Uterine smooth muscle cell (primary cell): ENCODE data around the gene RNF208. TPM values are rescaled to one million over a fixed set of nuclear protein-coding genes. Genes with fewer than 3 reads are reported as not detected.

Experiments
- total RNA-seq: library from RNA; depleted of rRNA; stranded (reverse); fragments of >200 nt; gene quantifications from 2 replicates; pipeline ENCODE4 v1.2.3, GENCODE V29; 2014

RNF208 gene, protein sequence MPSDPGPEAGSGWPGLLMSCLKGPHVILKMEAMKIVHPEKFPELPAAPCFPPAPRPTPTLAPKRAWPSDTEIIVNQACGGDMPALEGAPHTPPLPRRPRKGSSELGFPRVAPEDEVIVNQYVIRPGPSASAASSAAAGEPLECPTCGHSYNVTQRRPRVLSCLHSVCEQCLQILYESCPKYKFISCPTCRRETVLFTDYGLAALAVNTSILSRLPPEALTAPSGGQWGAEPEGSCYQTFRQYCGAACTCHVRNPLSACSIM
- 0.11 and 0.25 TPM in 2 replicates for total RNA-seq

DNA sequence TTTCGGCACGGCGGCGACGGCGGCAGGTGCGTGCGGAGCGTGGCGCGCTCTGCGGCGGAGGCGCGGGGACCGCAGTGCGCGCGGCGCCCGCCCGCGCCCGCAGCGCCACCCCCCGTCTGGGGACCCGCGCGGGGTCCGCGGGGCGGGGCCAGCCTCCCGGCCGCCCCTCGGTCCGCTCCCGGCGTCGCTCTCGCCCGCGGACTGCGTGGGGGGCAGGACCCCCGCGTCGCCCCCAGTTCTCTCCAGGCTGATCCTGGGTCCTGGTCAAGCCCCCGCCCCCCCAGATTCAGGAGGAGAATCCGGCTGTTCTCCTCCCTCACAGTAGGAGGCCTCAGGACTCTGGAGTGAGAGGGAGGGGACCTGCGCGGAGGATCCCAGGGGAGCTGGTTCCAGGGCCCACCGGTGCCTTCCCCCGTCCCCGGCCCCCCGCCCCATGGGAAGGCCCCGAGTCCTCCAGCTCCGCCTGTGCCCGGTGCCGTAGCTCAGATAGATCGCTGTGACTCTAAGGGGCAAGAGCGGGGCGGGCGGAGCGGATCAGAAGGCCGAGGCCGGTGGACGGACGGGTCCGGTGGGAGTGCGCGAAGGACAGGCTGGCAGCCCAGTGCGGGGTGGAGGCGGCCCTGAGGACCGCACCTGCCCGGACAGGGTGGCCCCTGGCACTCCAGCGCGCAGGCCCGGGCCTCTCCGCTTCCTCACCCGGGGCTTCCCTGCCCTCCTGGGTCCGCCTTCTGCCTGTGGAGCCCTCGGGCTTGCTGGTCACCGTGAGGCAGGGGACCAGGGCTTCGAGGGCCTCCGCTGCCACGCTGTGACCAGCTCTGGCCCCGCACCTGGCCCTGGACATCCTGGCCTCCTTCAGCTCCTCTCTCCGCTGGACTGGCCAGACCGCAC, at the start of gene RNF208:
RNF208 (minus strand) TSS at position 51 of the 888 bp plus-strand sequence. CDS start 1,028 bp downstream, outside the sequence.

DNA sequence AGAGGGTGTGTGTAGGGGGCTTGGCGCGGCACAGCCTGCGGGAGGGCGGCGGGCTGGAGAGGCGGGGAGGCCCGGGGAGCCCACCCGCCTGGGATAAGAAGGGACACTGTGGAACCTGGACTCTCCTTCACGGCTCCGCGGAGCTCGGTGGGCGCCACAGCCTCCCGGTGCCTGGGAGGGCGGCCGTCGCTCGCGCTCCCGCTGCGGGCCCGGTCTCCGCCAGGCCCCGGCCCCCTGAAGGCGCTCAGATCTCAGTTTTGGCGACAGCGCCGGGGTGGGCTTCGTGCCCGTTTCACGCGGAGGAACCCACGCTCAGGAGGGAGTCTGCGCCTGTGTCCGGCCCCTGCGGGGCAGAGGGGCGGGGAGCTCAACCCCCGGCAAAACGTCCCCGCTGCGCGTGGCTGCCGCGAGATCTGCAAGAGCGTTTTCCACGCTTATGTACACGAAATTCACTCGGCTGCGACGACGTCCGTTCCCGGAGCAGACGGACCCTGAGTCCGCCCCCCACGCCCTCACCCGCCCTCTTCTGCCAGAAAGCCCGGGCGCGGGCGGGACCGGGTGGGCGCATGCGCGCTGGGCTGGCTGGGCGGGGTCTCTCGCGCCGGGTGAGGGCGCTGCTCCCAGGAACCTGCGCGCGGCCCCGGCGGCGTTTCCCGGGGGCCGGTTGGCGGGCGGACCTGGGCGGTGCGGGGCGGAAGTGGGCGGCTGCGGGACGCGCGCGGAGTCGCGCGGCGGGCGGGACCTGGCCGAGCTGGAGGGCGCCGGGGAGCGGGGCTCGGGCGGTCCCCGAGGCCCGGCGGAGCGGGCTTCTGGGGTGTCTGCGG, 32.8 kb upstream of the RNF208 start, which contains the start of gene NELFB:
NELFB (plus strand) TSS at position 704 of the 824 bp plus-strand sequence.

DNA sequence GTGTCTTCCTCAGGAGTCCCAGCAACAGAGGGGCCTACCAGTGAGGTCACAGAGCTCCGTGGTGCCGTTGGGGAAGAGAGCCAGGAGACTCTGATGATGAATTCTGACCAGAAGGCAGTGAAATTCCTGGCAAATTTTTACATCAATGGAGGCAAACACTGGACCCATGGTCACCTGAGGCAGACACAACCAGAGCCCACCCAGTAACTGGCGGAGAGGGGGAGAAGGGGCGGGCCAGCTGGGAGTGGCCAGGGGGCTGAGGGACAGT, 29.1 kb upstream of the RNF208 start, which contains the start of gene STPG3:
STPG3 (plus strand) TSS at position 93 of the 268 bp plus-strand sequence; CDS start at position 94, 1 bp downstream.

DNA sequence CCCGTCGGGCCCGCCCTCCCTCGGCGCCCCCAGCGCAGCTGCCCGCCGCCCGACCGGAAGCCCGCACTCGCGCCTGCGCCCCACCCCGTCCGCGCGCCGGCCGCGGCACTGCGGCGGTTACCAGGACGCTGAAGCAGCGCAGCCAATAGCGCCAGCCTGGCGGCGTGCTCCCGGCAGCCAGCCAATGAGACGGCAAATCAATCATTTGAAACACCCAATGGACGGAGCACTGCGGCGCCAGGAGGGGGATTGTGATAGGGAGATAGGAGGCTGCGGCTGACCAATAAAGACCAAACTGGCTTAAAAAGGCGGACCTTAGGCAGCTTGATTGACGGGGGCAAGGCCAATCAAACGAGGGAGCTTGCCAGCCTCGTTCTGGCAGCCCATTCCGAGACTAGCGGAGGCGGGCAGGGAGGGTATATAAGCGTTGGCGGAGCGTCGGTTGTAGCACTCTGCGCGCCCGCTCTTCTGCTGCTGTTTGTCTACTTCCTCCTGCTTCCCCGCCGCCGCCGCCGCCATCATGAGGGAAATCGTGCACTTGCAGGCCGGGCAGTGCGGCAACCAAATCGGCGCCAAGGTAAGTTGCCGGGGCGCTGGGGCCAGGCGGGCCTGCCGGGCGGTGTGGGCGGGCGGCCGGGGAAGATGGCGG, 18.9 kb upstream of the RNF208 start, which contains the start of gene TUBB4B:
TUBB4B (plus strand) TSS at position 447 of the 649 bp plus-strand sequence; CDS start at position 521, 74 bp downstream.

DNA sequence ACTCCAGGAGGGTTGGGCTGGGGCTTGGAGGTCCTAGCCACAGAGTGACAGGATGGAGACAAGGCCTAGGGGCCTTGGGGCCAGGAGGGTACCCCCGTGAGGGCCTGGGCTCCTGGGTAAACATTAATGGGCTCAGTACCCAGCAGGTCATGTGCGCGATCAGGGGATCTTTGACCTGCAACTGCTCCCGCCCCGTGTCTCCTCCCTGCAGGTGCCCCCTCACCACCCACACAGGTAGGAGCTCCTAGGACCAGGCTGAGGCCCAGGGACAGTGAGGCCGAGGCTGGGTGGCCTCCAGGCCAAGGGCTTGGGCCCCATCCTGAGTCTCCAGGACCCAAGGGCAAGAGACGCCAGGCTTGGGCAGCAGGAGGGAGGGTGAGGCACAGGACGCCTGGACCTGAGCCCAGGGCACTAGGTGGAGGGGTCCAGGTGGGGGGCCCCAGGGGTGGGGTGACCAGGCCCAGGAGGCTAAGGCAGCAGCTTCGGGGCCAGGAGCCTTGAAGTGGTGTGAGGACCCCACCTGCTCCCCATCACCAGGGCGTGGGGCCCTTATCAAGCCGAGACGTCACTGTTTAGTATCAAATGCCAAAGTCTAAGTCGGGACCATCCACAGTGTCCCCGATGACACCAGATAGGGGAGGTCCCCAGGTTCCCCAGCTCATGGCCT, 8.8 kb upstream of the RNF208 start, which contains the start of gene SLC34A3:
SLC34A3 (plus strand) TSS at position 197 of the 667 bp plus-strand sequence. CDS start 802 bp downstream, outside the sequence.

DNA sequence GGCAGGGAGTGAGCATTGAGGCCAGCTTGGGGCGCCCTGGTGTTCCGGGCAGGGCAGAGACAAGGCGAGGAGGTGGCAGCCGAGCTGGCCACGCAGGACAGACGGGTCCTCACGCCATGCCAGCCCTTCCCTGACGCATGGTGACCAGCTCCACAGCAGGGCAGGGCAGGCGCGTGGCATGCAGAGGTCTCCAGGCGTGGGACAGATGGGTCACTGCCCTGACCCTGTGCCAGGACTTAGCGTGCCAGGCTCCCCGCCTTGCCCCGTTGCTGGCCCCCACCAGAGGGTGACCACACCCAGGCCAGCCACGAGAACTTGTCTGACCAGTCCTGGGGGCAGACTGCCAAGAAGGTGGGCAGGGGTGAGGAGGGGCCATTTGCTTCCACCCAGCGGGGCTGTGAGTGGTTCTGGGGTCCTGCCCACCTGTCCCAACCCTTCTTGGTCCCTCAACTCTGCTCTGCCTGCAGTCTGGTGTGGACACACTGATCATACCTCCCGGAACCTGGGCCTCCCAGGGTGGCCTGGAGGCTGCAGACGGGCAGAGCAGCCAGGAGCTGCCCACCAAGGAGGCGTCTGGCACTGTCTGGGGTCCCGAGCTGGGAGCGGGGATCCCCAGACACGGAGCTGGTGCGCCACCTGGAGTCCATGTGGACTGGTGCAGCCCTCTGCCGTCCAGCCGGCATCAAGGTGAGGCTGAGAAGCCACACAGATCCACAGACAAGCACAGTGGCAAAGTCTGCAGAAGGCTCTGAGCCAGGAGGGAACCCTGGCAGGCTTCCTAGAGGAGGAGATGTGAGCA, 5.2 kb upstream of the RNF208 start, which contains the start of gene RNF224:
RNF224 (plus strand) TSS at position 449 of the 799 bp plus-strand sequence. CDS start 834 bp downstream, outside the sequence.

DNA sequence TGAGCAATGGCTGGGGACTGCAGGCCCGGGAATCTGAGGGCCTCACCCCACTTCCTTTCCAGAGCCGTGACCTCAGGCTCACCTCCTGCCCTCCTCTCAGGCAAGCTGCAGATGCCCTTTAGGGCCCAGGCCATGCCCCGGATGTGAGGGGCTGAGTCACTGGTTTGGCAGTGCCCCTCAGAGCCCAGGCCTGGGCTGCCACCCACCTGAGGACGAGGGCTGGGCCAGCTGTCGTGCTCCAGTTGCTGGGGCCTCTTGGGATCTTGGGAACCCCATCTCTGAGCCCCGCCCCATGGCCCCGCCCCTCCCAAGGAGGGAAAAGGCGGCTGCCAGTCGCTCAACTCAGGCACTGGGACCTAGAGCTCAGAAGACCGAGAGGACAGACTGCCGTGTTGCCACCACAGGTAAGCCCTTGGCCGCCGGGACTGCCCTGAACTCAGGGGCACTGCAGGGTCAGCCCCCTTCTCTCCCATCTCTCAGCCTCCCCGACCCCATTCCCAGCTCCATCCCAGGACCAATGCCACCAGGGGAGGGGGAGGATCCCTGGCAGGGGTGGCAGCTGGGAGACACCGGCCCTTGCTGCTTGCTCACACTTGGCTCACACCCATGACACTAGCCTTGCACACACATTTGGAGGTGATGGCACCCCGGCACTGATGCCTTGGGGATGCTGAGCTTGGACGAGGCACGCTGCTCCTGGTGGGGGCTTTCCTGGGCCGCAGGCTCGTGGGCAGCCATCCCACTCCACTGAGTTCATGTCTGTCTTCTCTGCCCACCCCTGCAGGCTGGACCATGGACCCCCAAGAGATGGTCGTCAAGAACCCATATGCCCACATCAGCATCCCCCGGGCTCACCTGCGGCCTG, 3.0 kb upstream of the RNF208 start, which contains the start of gene CYSRT1:
CYSRT1 (plus strand) TSS at position 345 of the 865 bp plus-strand sequence; CDS start at position 793, 448 bp downstream.

DNA sequence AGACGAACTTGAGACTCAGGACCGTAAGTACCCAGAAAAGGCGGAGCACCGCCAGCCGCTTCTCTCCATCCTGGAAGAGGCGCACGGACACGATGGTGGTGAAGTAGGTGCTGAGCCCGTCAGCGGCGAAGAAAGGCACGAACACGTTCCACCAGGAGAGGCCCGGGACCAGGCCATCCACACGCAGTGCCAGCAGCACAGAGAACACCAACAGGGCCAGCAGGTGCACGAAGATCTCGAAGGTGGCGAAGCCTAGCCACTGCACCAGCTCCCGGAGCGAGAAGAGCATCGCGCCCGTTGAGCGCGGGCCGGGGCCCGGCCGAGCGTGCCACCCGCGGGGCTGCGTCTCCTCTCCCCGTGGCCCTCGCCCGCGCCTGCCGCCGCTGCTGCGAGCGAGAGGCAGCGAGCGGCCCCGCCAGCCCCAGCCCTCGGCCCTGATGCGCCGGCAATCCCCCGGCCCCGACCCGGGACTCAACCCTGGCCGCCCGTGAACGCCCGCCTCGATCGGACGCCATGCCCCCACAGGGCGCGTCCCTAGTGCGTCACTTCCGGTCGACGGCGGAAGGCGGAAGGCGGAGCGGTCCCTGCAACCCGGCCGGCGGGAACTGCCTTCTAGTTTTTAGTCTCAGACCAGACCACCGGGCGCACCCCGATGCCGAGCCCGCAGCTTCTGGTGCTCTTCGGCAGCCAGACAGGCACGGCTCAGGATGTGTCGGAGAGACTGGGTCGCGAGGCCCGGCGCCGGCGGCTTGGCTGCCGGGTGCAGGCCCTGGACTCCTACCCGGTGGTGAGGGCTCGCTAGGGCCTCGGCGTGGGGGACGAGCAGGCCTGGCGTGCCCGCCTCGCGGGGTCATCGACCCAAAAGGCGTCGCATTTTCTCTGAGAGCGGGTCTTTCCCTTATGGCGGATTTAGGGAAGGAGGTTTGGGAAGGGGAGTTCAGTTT, 16.6 kb downstream of the RNF208 start, which contains the start of the genes NDOR1 and TMEM203:
NDOR1 (plus strand) TSS at position 575 of the 944 bp plus-strand sequence; CDS start at position 653, 78 bp downstream.
TMEM203 (minus strand) TSS at position 523 of the 944 bp plus-strand sequence; CDS start at position 289, 234 bp downstream.

DNA sequence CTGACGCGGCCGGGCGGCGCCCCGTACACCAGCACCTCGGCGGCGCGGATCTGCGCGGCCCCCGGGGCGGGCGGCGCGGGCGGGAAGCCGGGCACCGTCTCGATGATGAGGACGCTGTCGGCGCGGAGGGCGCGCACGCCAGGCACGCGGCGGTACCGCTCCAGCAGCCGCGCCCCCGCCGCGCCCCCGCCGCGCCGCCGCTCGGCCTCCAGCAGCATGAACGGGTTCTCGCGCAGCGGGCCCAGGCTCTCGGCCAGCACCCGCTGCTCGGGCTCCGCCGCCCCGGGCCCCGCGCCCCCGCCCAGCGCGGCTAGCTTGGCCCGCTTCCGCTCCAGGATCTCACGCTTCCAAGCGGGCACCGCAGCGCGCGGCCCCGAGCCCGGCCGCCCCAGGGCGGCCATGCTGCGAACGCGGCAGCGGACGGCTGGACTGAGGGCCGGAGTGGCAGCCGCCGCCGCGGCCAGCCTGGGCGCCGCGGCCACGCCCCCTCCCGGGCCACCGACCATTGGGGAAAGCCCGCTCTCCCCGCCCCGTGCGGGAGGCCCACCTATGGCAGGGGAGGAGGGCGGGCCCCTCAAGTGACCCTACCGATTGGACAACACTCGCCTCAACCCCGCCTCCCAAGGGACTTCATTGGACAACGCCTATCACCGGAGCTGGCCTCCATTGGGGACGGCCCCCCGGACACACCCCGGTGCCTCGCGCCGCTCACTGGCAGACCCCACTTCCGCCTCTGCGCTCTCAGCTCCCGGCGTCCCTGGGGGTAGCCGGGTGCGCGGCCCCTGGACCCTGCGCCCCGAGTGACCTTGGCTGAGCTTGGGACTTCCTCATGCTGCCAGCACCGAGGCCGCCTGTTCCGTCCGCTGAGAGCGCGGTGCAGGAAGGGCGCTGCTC, 21.5 kb downstream of the RNF208 start, which contains the start of gene TPRN:
TPRN (minus strand) TSS at position 431 of the 894 bp plus-strand sequence; CDS start at position 401, 30 bp downstream.

DNA sequence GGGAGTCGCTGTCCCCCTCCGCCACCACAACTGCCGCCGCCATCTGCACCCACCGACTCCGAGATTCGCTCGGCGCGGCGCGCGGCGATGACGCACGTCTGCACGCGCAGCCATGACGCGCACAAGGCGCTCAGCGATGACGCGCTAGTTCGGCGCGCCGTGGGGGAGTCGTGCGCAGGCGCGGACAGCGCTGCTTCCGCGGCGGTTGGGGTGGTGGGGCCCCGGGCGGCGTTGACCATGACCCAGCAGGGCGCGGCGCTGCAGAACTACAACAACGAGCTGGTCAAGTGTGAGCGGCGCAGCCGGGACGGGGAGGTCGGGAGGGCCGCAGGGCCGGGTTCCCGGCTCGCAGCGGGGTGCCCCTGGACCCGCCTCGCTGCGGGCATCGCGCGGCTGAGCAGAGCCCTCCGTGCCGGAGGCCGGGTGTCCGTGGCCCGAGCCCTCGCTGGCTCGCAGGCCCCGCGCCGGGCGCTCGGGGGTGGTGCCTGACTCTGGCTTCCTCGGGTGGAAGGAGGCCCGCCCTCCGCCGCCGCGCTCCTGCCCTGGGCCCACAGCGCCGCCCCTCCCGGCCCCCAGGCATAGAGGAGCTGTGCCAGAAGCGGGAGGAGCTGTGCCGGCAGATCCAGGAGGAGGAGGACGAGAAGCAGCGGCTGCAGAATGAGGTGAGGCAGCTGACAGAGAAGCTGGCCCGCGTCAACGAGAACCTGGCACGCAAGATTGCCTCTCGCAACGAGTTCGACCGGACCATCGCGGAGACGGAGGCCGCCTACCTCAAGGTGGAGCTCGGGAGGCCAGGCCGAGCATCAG, 33.3 kb downstream of the RNF208 start, which contains the start of the genes ANAPC2 and SSNA1:
ANAPC2 (minus strand) TSS at position 71 of the 807 bp plus-strand sequence; CDS start at position 43, 28 bp downstream.
SSNA1 (plus strand) TSS at position 187 of the 807 bp plus-strand sequence; CDS start at position 238, 51 bp downstream.

Other genes with a start within 250 kb of the RNF208 start
- gene PTGDS, start 244.7 kb downstream of the RNF208 start, total RNA-seq, result 1.2 and 40.7 TPM in 2 replicates
- gene LCNL1, start 239.2 kb downstream of the RNF208 start, total RNA-seq, result 0.66 and 6.4 TPM in 2 replicates
- gene PAXX, start 229.8 kb downstream of the RNF208 start, total RNA-seq, result 23.9 and 25.1 TPM in 2 replicates
- gene CLIC3, start 225.7 kb downstream of the RNF208 start, total RNA-seq, result 0.55 and 3.0 TPM in 2 replicates
- 19.0 and 31.7 TPM in 2 replicates for gene ABCA2, start 194.0 kb downstream of the RNF208 start, total RNA-seq
- not detected in 2 replicates for gene FUT7, start 190.2 kb downstream of the RNF208 start, total RNA-seq
- 13.3 and 20.9 TPM in 2 replicates for gene NPDC1, start 176.1 kb downstream of the RNF208 start, total RNA-seq
- gene ENTPD2, start 168.2 kb downstream of the RNF208 start, total RNA-seq, result not detected in 2 replicates
- gene SAPCD2, start 151.7 kb downstream of the RNF208 start, total RNA-seq, result 7.1 and 18.6 TPM in 2 replicates
- gene UAP1L1, start 144.7 kb downstream of the RNF208 start, total RNA-seq, result 28.3 and 33.1 TPM in 2 replicates
- gene MAN1B1, start 135.3 kb downstream of the RNF208 start, total RNA-seq, result 73.2 and 128 TPM in 2 replicates
- 45.3 and 86.1 TPM in 2 replicates for gene DPP7, start 107.5 kb downstream of the RNF208 start, total RNA-seq
- under 0.01 and 0.11 TPM in 2 replicates for gene GRIN1, start 83.1 kb downstream of the RNF208 start, total RNA-seq
- gene LRRC26, start 52.2 kb downstream of the RNF208 start, total RNA-seq, result not detected in 2 replicates
- 0.25 TPM in 1 of 2 replicates, not detected in the other for gene TMEM210, start 50.2 kb downstream of the RNF208 start, total RNA-seq
- 29.9 and 34.0 TPM in 2 replicates for gene ANAPC2, start 33.7 kb downstream of the RNF208 start, total RNA-seq
- gene SSNA1, start 33.6 kb downstream of the RNF208 start, total RNA-seq, result 60.9 and 82.4 TPM in 2 replicates
- gene TPRN, start 21.5 kb downstream of the RNF208 start, total RNA-seq, result 6.8 and 8.7 TPM in 2 replicates
- gene TMEM203, start 16.6 kb downstream of the RNF208 start, total RNA-seq, result 37.1 and 41.5 TPM in 2 replicates
- gene NDOR1, start 16.5 kb downstream of the RNF208 start, total RNA-seq, result 2.6 and 4.8 TPM in 2 replicates
- gene CYSRT1, start 2.9 kb upstream of the RNF208 start, total RNA-seq, result 0.55 and 0.62 TPM in 2 replicates
- 0.11 TPM in 1 of 2 replicates, not detected in the other for gene RNF224, start 5.3 kb upstream of the RNF208 start, total RNA-seq
- gene SLC34A3, start 8.7 kb upstream of the RNF208 start, total RNA-seq, result not detected in 2 replicates
- 153 and 473 TPM in 2 replicates for gene TUBB4B, start 19.0 kb upstream of the RNF208 start, total RNA-seq
- not detected in 2 replicates for gene STPG3, start 29.0 kb upstream of the RNF208 start, total RNA-seq
- 60.7 and 75.9 TPM in 2 replicates for gene NELFB, start 33.1 kb upstream of the RNF208 start, total RNA-seq
- gene TOR4A, start 55.5 kb upstream of the RNF208 start, total RNA-seq, result 34.0 and 38.7 TPM in 2 replicates
- 0.11 and 0.12 TPM in 2 replicates for gene NRARP, start 80.0 kb upstream of the RNF208 start, total RNA-seq
- gene EXD3, start 200.9 kb upstream of the RNF208 start, total RNA-seq, result 6.5 and 19.5 TPM in 2 replicates
- gene NOXA1, start 201.2 kb upstream of the RNF208 start, total RNA-seq, result 0.22 and 1.00 TPM in 2 replicates
- gene ENTPD8, start 219.1 kb upstream of the RNF208 start, total RNA-seq, result under 0.01 and 0.12 TPM in 2 replicates
- 16.9 and 28.0 TPM in 2 replicates for gene NSMF, start 237.1 kb upstream of the RNF208 start, total RNA-seq